ENCODE data around the gene NDRG3. TPM values are rescaled to one million over a fixed set of nuclear protein-coding genes. Genes with fewer than 3 reads are reported as not detected.

The NDRG3 gene
- total RNA-seq, 2 experiments from 2014 or later = 19.2 to 19.3 TPM

GRCh38 chr20:36634342-36634741 lies 111.5 kb downstream of the NDRG3 start:
- DNase-seq (no peak), ATAC-seq (no peak)
- intact Hi-C loops (cut with micrococcal nuclease) = no loop called here
- no peak for TF ChIP-seq CTCF (IDR thresholded peaks at IDR 0.05)
- Mint-ChIP-seq H3K27ac (peak overlapping the region; percentile 51), H3K9me3 (no peaks in the 10 kb centered on the region), H3K4me1 (ENCODE audit: low read depth) (peaks cover 38% of the 10 kb centered on the region), H3K36me3 (ENCODE audit: low read depth) (peaks cover 45% of the 10 kb centered on the region), H3K27me3 (no peaks in the 10 kb centered on the region), H3K4me3 (no peak overlapping the region)
- CTCF ChIA-PET = no interaction called here
- POLR2A ChIA-PET = interaction anchor here (1.2 to 3.6 kb wide), 3 partner anchors 8 to 12 kb away, joined by 4 to 18 read pairs (median 8); partner anchors contain the start of gene SLA2

GRCh38 chr20:36633285-36633772 lies 112.6 kb downstream of the NDRG3 start:
- intact Hi-C loops (cut with micrococcal nuclease) = no loop called here
- TF ChIP-seq CTCF (IDR thresholded peaks at IDR 0.05) = no peak
- Mint-ChIP-seq H3K27me3 (no peaks in the 10 kb centered on the region), H3K4me1 (ENCODE audit: low read depth) (peaks cover 44% of the 10 kb centered on the region), H3K27ac (peak overlapping the region; percentile 30), H3K36me3 (ENCODE audit: low read depth) (peaks cover 42% of the 10 kb centered on the region), H3K9me3 (no peaks in the 10 kb centered on the region), H3K4me3 (no peak overlapping the region)
- ChIA-PET CTCF (interaction anchor here (0.9 kb wide), 1 partner anchor 96 kb away, joined by 3 read pairs; no protein-coding TSS in a partner anchor), POLR2A (interaction anchor here (0.8 to 3.6 kb wide), 6 partner anchors 7 to 28 kb away, joined by 3 to 18 read pairs (median 4); partner anchors contain the start of genes RAB5IF and SLA2)
- ATAC-seq (no peak), DNase-seq (no peak)

GRCh38 chr20:36632487-36633284 lies 113.2 kb downstream of the NDRG3 start:
- ChIA-PET POLR2A (interaction anchor here (0.8 to 3.6 kb wide), 6 partner anchors 8 to 27 kb away, joined by 3 to 18 read pairs (median 4); partner anchors contain the start of genes RAB5IF and SLA2), CTCF (interaction anchor here (0.9 to 1.0 kb wide), 2 partner anchors 13 to 97 kb away, joined by 3 read pairs; no protein-coding TSS in a partner anchor)
- intact Hi-C loops (cut with micrococcal nuclease) = no loop called here
- Mint-ChIP-seq H3K9me3 (no peaks in the 10 kb centered on the region), H3K27ac (peak overlapping the region; percentile 32), H3K4me1 (ENCODE audit: low read depth) (peaks cover 50% of the 10 kb centered on the region), H3K27me3 (no peaks in the 10 kb centered on the region), H3K36me3 (ENCODE audit: low read depth) (peaks cover 45% of the 10 kb centered on the region), H3K4me3 (no peak overlapping the region)
- no peak for ATAC-seq
- no peak for TF ChIP-seq CTCF (IDR thresholded peaks at IDR 0.05)
- no peak for DNase-seq

GRCh38 chr20:36632147-36632486 lies 113.8 kb downstream of the NDRG3 start:
- Mint-ChIP-seq H3K4me1 (ENCODE audit: low read depth) (peaks cover 50% of the 10 kb centered on the region), H3K9me3 (no peaks in the 10 kb centered on the region), H3K36me3 (ENCODE audit: low read depth) (peaks cover 47% of the 10 kb centered on the region), H3K27me3 (no peaks in the 10 kb centered on the region), H3K4me3 (no peak overlapping the region), H3K27ac (peak overlapping the region; percentile 32)
- no peak for ATAC-seq
- ChIA-PET CTCF (interaction anchor here (0.9 to 1.0 kb wide), 2 partner anchors 13 to 97 kb away, joined by 3 read pairs; no protein-coding TSS in a partner anchor), POLR2A (interaction anchor here (0.9 to 3.6 kb wide), 5 partner anchors 8 to 27 kb away, joined by 3 to 18 read pairs (median 4); partner anchors contain the start of genes RAB5IF and SLA2)
- no peak for TF ChIP-seq CTCF (IDR thresholded peaks at IDR 0.05)
- DNase-seq = no peak
- intact Hi-C loops (cut with micrococcal nuclease) = no loop called here
